ENCODE data around the gene LYPD4. TPM values are rescaled to one million over a fixed set of nuclear protein-coding genes. Genes with fewer than 3 reads are reported as not detected.

LYPD4 gene
- total and polyA plus RNA-seq, 8 donors: not detected

- intact Hi-C loops (cut with DNase I; ENCODE audit: low total_unique reads): no loop called here
- WGBS, 5 donors: 93 to 98% (median 97%) methylated on average over 3 of the region's 3 CpGs
Measured at GRCh38 chr19:41845001-41845050, 343 bp upstream of the LYPD4 start, which contains the start of gene DMRTC2. Gene DMRTC2, plus strand, starts transcription at chr19:41845042. Its CDS starts 2,387 bp downstream, at chr19:41847429.

GRCh38 chr19:41843371-41843770 is 1.1 kb downstream of the LYPD4 start:
- H3K36me3 ChIP-seq: no peaks in the 10 kb centered on the region
- peaks cover 0 to 43% (median under 1%) of the 10 kb centered on the region in 3 donors for H3K27me3 ChIP-seq
- no peak for DNase-seq
- H3K9me3 ChIP-seq: no peaks in the 10 kb centered on the region
- TF ChIP-seq CTCF (IDR thresholded peaks at IDR 0.05) (no peak), POLR2AphosphoS5 (IDR thresholded peaks at IDR 0.05) (no peak), EP300 (IDR thresholded peaks at IDR 0.05) (no peak), POLR2A (IDR thresholded peaks at IDR 0.05) (no peak)
- intact Hi-C loops (cut with DNase I; ENCODE audit: low total_unique reads): no loop called here
- 20 to 45% (median 35%) methylated on average over 7 of the region's 7 CpGs for WGBS, 5 donors
- no peak overlapping the region for H3K27ac ChIP-seq
- no peak overlapping the region for H3K4me3 ChIP-seq
- peaks cover 0 to 5% (median 0%) of the 10 kb centered on the region in 4 donors for H3K4me1 ChIP-seq

More at GRCh38 chr19:41845001-41845050, 343 bp upstream of the LYPD4 start, which contains the start of gene DMRTC2:
- no peak within 1 kb of the TSS for H3K27ac ChIP-seq
- DNase-seq: no peak
- peaks cover 0 to 32% (median 0%) of the 10 kb centered on the region in 3 donors for H3K27me3 ChIP-seq
- peaks cover 0 to 5% (median 0%) of the 10 kb centered on the region in 4 donors for H3K4me1 ChIP-seq
- TF ChIP-seq POLR2AphosphoS5 (IDR thresholded peaks at IDR 0.05) (no peak), CTCF (IDR thresholded peaks at IDR 0.05) (no peak), POLR2A (IDR thresholded peaks at IDR 0.05) (no peak), EP300 (IDR thresholded peaks at IDR 0.05) (no peak)
- no peaks in the 10 kb centered on the region for H3K36me3 ChIP-seq
- no peaks in the 10 kb centered on the region for H3K9me3 ChIP-seq
- H3K4me3 ChIP-seq: no peak within 1 kb of the TSS

GRCh38 chr19:41839211-41839610 is 5.3 kb downstream of the LYPD4 start:
- no peak for TF ChIP-seq EP300 (IDR thresholded peaks at IDR 0.05)
- no peak for TF ChIP-seq POLR2A (IDR thresholded peaks at IDR 0.05)
- TF ChIP-seq POLR2AphosphoS5 (IDR thresholded peaks at IDR 0.05): no peak
- TF ChIP-seq CTCF (IDR thresholded peaks at IDR 0.05): no peak
- DNase-seq: no peak
- Histone ChIP-seq H3K27ac (no peak overlapping the region), H3K9me3 (no peaks in the 10 kb centered on the region), H3K27me3 (peaks cover 0 to 58% (median 14%) of the 10 kb centered on the region in 3 donors), H3K4me1 (peaks cover 0 to 5% (median 0%) of the 10 kb centered on the region in 4 donors), H3K4me3 (no peak overlapping the region), H3K36me3 (no peaks in the 10 kb centered on the region)
- 38 to 68% (median 52%) methylated on average over 1 to 2 of the region's 2 CpGs for WGBS, 5 donors
- intact Hi-C loops (cut with DNase I; ENCODE audit: low total_unique reads): no loop called here

GRCh38 chr19:41837981-41838708 is 6.3 kb downstream of the LYPD4 start:
- Histone ChIP-seq H3K36me3 (no peaks in the 10 kb centered on the region), H3K27ac (no peak overlapping the region), H3K4me1 (peaks cover 0 to 1% (median 0%) of the 10 kb centered on the region in 4 donors), H3K9me3 (no peaks in the 10 kb centered on the region), H3K27me3 (peaks cover 0 to 58% (median 14%) of the 10 kb centered on the region in 3 donors), H3K4me3 (no peak overlapping the region)
- no peak for DNase-seq
- TF ChIP-seq CTCF (IDR thresholded peaks at IDR 0.05): no peak
- no peak for TF ChIP-seq EP300 (IDR thresholded peaks at IDR 0.05)
- TF ChIP-seq POLR2AphosphoS5 (IDR thresholded peaks at IDR 0.05): no peak
- TF ChIP-seq POLR2A (IDR thresholded peaks at IDR 0.05): no peak
- WGBS, 5 donors: 51 to 58% (median 55%) methylated on average over 10 to 13 of the region's 13 CpGs
- intact Hi-C loops (cut with DNase I; ENCODE audit: low total_unique reads): no loop called here
